ENCODE data around the gene KIAA1217.

The KIAA1217 gene, protein sequence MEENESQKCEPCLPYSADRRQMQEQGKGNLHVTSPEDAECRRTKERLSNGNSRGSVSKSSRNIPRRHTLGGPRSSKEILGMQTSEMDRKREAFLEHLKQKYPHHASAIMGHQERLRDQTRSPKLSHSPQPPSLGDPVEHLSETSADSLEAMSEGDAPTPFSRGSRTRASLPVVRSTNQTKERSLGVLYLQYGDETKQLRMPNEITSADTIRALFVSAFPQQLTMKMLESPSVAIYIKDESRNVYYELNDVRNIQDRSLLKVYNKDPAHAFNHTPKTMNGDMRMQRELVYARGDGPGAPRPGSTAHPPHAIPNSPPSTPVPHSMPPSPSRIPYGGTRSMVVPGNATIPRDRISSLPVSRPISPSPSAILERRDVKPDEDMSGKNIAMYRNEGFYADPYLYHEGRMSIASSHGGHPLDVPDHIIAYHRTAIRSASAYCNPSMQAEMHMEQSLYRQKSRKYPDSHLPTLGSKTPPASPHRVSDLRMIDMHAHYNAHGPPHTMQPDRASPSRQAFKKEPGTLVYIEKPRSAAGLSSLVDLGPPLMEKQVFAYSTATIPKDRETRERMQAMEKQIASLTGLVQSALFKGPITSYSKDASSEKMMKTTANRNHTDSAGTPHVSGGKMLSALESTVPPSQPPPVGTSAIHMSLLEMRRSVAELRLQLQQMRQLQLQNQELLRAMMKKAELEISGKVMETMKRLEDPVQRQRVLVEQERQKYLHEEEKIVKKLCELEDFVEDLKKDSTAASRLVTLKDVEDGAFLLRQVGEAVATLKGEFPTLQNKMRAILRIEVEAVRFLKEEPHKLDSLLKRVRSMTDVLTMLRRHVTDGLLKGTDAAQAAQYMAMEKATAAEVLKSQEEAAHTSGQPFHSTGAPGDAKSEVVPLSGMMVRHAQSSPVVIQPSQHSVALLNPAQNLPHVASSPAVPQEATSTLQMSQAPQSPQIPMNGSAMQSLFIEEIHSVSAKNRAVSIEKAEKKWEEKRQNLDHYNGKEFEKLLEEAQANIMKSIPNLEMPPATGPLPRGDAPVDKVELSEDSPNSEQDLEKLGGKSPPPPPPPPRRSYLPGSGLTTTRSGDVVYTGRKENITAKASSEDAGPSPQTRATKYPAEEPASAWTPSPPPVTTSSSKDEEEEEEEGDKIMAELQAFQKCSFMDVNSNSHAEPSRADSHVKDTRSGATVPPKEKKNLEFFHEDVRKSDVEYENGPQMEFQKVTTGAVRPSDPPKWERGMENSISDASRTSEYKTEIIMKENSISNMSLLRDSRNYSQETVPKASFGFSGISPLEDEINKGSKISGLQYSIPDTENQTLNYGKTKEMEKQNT (N-terminal part only)

DNA sequence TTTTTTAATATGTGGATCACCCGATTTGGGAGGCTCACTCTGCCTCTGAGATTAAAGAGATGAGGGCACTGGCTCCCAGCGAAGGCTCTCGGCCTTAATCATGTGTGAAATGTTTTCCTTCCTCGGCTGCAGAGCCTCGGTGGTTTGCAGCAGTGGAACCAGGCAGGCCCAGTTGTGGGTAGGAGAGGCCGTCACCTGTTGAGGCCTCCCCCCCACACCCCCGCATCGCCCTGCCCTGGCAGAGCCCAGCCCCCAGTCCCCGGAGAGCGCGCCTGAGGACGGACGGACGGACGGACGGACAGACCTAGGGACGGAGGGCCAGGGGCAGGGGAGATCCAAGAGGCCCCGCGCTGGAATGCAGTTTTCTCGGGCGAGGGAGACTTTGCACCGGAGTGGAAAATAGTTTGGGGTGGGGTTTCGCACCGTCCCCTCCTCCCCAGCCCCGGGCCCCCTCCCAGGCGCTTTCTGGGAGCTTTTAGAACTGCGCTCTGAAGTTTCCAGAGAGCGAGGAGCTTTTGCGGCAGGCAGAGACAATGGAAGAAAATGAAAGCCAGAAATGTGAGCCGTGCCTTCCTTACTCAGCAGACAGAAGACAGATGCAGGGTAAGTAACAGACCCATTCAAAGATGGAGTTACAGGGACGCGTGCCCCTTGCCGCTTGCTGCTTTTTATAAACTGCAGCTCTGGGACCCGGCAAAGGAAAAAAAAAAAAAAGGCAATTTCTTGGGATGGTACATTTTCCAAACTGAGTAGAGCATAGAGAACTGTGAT, at the start of gene KIAA1217:
Gene KIAA1217 (plus strand): TSS at position 478 of the 771 bp plus-strand sequence. CDS start 56 bp downstream, at position 534.
- no peak for DNase-seq (ENCODE audit: low read depth)

GRCh38 chr10:24162206-24162985, 46.5 kb upstream of the KIAA1217 start:
- DNase-seq (ENCODE audit: low read depth), result no peak

DNA sequence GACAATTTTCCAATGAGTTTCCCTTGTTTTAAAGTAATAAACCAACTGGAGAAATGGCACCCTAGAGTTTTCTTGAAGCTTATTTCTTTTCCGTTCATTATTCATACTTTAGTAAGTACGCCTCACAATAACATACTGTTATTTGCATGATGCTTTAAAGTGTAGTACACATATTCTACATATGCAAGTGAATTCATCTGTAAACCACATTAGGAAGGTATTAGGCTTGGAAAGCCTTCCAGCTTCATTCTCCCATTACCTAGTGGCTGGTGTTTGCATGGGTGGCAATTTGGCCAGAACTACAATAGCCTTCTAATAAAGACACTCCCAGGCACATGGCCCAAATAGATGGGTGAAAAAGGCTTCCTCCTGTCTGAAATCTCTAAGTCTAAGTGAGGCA, 45.5 kb upstream of the KIAA1217 start:
- no peak for DNase-seq (ENCODE audit: low read depth)

DNA sequence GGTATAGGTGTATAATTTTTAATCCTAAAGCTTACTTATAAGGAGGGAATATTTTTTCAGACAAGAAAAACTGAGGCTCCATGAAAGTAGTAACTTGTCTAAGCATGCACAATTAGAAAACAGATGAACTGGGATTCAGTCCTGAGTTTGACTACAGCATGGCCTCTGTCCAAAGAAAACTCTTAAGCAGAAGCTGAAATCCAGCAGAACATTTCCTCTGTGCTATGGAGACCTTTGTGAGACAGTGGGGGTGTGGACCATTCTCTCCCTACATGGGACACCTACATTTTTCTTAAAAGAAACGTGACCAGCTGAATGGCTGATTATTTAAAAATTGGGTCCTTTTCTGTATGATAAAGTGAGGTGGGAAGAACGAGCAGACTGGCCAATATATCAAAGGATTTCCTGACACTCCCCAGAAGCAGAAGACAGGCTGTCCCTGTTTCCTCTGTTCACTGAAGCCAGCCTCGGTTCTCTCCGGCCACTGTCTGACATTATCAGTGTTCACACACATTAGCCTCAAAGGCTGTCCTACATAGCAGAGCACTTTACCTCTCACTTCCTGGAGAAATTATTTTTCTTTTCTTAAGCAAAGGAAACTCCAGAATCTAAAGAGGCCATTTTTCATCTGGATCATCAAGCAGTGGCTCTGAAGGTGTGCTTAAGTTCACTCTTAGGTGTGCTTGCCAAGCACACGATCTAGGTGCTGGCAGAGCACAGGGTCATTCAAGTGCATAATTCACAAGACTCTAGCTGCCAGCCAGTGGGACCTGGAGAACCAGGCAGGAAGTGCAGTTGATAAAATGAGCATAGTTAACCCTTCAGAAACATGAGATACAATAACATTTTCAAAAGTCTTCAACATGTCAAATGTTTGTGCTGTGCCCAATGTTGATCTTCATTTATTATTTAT, 40.4 kb upstream of the KIAA1217 start:
- no peak for DNase-seq (ENCODE audit: low read depth)

GRCh38 chr10:24170199-24170598, 38.7 kb upstream of the KIAA1217 start:
- no peak for DNase-seq (ENCODE audit: low read depth)

DNA sequence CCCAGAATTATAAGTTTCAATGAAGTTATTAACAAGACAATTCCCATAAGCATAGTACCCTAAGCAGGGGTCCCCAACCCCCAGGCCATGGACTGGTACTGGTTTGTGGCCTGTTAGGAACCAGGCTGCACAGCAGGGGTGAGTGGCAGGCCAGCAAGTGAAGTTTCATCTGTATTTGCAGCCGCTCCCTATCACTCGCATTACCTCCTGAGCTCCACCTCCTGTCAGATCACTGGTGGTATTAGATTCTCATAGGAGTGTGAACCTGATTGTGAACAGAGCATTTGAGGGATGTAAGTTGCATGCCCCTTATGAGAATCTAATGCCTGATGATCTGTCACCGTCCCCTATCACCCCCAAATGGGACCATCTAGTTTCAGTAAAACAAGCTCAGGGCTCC, 36.0 kb upstream of the KIAA1217 start:
- DNase-seq (ENCODE audit: low read depth), result no peak

DNA sequence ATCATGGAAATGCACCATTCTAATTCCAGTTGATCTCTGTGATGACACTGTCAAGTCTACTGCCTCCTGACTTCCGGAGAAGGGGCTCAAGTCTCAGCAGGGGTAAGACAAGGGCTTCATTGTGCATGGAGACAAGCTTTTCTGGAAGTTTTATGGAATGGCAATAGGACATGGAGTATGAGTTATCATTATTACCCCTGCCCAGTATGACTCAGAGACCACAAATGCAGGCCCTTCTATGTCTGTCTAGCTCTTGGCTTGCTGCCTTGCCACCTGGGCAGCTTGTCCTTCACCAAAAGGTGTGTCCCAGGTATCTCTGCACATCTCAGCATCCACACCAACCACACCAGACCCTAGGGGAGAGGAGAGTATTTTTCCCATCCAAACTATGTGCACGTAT, 34.9 kb upstream of the KIAA1217 start:
- DNase-seq (ENCODE audit: low read depth), result no peak

DNA sequence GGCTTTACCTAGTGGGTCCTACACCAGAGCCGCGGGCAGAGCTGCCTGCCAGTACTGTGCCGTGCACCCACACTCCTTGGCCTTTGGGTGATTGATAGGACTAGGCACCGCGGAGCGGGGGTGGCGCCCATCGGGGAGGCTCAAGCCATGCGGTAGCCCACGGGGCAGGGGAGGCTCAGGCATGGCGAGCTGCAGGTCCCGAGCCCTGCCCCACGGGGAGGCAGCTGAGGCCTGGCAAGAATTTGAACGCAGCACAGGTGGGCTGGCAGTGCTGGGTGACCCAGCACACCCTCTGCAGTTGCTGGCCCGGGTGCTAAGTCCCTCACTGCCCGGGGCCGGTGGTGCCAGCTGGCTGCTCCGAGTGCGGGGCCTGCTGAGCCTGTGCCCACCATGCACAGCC, 32.3 kb upstream of the KIAA1217 start:
- DNase-seq (ENCODE audit: low read depth), result no peak

DNA sequence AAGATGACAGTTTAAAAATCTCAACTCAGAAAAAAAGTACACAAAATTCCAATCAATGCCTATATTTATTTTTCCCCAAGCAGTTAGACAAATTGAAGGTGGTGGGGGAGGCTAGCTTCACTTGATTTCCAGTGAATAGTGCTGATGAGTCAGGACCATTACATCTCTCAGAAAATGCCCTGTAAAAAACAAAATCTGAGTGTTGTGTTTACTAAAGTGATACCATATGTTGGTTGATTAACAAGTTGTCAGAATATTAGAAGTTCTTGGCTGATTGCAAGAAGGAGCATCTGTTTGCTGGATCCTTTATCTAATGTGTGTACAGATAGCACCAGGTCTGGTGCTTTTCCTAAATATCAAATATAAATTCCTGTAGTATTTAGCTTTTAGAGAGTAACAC, 31.3 kb upstream of the KIAA1217 start:
- DNase-seq (ENCODE audit: low read depth), result no peak

DNA sequence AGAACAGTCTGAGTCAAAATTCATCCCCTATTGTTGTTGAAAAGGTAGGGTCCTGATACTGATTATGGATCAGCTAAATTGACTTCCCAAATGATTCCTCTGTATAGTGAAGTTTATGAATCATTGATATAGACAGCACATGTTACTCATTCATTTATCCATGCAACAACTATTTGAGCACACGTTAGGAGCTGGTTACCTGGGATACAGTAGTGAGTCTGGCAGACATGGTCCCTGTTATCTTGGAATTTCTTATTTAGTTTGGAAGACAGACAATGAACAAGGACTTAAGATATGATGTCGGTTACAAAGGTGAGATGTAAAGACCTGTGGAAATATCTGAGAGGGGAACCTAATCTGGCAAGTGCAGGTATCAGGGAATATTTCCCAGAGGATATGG, 28.0 kb upstream of the KIAA1217 start:
- DNase-seq (ENCODE audit: low read depth), result no peak

DNA sequence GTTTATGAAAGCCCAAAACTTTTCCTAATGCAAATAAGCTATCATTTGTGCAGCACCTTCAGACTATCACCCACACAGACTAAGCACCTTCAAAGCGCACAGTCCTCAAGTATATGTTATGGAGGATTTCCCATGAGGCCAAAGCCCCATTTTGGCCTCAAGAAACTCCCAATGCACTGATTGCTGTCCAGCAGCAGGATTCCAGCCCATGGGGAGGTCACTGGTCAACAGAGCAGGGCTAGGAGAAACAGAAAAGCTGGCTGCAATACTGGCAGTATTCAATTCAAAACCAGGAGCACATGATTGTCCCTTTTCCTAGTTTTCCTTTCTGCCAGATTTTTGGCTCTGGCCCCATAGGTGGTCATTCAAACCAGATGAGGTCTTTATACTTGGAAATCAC, 24.5 kb upstream of the KIAA1217 start:
- DNase-seq (ENCODE audit: low read depth), result no peak

DNA sequence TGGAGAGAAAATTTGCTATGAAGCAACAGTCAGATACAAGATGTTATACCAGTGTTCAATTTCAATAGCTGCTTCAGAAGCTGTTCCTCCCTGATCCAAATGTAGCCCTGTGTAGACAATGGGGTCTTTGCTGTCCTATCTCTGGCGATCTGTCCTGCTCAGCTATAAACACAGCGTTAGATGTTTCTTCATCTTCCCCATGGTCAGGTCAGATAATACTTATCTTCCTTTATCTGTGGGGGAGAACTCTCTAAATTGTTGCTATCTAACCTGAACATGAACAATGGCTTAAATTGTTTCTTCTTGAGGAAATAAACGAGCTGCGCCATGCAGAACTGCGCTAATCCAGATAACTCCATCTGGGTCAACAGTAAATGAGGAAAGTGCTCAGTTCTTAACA, 15.6 kb upstream of the KIAA1217 start:
- DNase-seq (ENCODE audit: low read depth), result no peak

DNA sequence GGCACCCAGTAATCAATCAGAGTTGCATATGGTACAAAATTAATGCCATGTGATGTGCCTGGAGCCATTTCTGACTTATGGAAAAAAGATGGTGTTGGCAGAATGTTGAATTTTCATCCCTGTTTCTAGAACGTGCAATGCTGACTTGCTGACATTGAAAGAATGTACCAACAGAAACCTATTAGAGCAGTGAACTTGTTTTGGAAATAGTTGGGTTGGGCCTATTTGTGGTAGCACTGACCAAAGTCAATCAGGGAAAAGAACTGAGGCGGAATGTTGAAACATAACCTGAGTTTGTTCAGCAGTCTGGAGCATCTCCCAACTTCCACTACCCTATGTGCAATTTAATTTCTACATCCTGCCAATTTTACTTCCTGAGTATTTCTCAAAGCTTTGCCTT, 11.7 kb upstream of the KIAA1217 start:
- DNase-seq (ENCODE audit: low read depth), result no peak

DNA sequence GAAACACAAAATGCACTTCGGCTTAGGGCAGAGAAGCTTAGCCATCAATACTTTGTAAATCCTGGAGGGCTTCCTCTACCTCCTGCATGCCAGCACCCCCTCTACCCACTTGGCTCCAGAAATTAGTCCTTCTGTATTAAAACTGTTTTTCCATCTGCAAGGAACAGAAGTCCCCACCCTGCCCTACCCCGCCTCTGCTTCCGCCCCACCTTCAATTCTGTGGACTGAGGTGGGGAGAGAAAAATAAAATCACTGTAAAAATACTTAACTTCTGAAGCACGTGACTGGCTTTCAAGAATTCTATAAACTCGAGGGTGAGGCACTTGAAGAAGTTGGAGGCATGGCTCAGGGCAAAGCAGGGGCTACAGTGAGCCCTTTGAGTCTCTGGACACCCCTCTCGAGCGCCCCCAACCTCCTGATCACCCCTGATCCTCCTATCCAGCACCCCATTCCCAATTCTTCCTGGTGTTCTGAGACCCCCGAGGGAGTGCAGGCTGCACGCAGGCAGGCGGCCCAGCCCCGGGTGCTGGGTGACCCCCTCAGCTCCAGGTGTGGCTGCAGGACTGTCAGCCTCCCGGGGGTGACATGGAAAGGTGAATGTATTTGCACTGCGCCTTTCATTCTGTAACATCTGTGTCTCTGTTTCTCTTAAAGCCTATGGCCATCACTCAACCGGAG, 7.3 kb upstream of the KIAA1217 start:
- no peak for DNase-seq (ENCODE audit: low read depth)

GRCh38 chr10:24202181-24202570, 6.8 kb upstream of the KIAA1217 start:
- DNase-seq (ENCODE audit: low read depth), result no peak

- DNase-seq (ENCODE audit: low read depth), result no peak
These were observed 3.1 kb upstream of the KIAA1217 start for GRCh38 chr10:24205821-24206220.

- no peak for DNase-seq (ENCODE audit: low read depth)
These were observed 2.6 kb upstream of the KIAA1217 start for GRCh38 chr10:24206334-24206733.

DNA sequence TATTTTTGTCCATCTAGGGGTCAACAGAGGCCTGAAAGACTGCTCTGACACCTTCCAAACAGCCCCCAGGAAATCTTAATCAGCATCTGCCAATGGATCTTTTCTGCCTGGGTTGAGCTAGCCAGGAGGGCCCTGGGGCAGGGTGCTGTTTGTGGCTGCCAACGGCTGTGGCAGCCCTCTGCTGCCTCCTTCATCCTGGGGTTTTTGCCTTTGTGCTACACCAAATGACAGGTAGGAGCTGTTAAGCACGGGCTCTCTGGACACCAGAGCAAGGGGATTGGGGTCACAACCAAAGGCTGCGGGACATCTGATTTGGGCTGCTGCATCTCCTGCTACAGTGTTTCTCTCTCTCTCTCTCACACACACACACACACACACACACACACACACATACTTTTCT, 2.0 kb upstream of the KIAA1217 start:
- DNase-seq (ENCODE audit: low read depth), result no peak

GRCh38 chr10:24207341-24207740, 1.6 kb upstream of the KIAA1217 start:
- DNase-seq (ENCODE audit: low read depth), result no peak

Data from stimulated activated CD4-positive, alpha-beta T cell treated with anti-CD3 and anti-CD28 coated beads, Interleukin-2, amount 100 ng/mL, for 4 hours (primary cell).